SK-N-SH treated with all-trans-retinoic acid at 6 μM for 48 hours (cell line): ENCODE measurements around the gene ADGRB3.

Source experiments
- ARNTL ChIP-seq: fragments of 450-650 bp; formaldehyde crosslinking; IDR thresholded peaks from 2 replicates; pipeline ENCODE4 v1.5.0; 2020; ENCODE audit warnings: low read depth, mild to moderate bottlenecking, moderate library complexity, borderline replicate concordance
- CREB5 ChIP-seq: fragments of 250-450 bp; sonication (Bioruptor Pico); IDR thresholded peaks from 2 replicates; pipeline ENCODE4 v1.5.1; 2020; ENCODE audit warnings: low read depth, mild to moderate bottlenecking, moderate library complexity
- OSR1 ChIP-seq: fragments of 250-450 bp; sonication (Bioruptor Pico); IDR thresholded peaks from 2 replicates; pipeline ENCODE4 v1.8.0; 2022; ENCODE audit warnings: moderate library complexity, mild to moderate bottlenecking, inconsistent platforms
- PATZ1 ChIP-seq: fragments of 250-450 bp; sonication (Bioruptor Pico); IDR thresholded peaks from 2 replicates; pipeline ENCODE4 v1.8.0; 2020; ENCODE audit warnings: mild to moderate bottlenecking, moderate library complexity, borderline replicate concordance
- SNAI2 ChIP-seq: fragments of 250-450 bp; sonication (Bioruptor Pico); IDR thresholded peaks from 2 replicates; pipeline ENCODE4 v1.5.0; 2020; ENCODE audit warnings: mild to moderate bottlenecking, moderate library complexity
- TSHZ2 ChIP-seq: fragments of 250-450 bp; sonication (Bioruptor Pico); IDR thresholded peaks from 2 replicates; pipeline ENCODE4 v1.5.0; 2020; ENCODE audit warnings: mild to moderate bottlenecking, moderate library complexity
- ZC3H10 ChIP-seq: fragments of 250-450 bp; sonication (Bioruptor Pico); IDR thresholded peaks from 2 replicates; pipeline ENCODE4 v1.5.1; 2021; ENCODE audit warnings: mild to moderate bottlenecking, moderate library complexity
- ZNF565 ChIP-seq: fragments of 450-650 bp; formaldehyde crosslinking; conservative IDR thresholded peaks from 2 replicates; pipeline ENCODE4 v1.5.0; 2020; ENCODE audit warnings: low read depth, mild to moderate bottlenecking, moderate library complexity

- TF ChIP-seq TSHZ2 (CRISPR knock-in tag), result no peak
- TF ChIP-seq ZNF565 (CRISPR knock-in tag), result no peak
- TF ChIP-seq CREB5 (CRISPR knock-in tag), result no peak
- TF ChIP-seq OSR1 (CRISPR knock-in tag), result no peak
- no peak for TF ChIP-seq PATZ1 (CRISPR knock-in tag)
- TF ChIP-seq SNAI2 (CRISPR knock-in tag), result no peak
- TF ChIP-seq ARNTL (CRISPR knock-in tag), result no peak
- TF ChIP-seq ZC3H10 (CRISPR knock-in tag), result no peak
These were observed 141.3 kb downstream of the ADGRB3 start for GRCh38 chr6:68776354-68776753.
